Loucy (cell line): ENCODE data around the gene ARHGAP45.

Experiments used
- H2AFZ ChIP-seq: fragments of 200-600 bp; sonication (generic); 2 replicates; pipeline ENCODE4 v1.6.0; 2016; ENCODE audit warnings: antibody characterized with exemption, mild to moderate bottlenecking, low read length, moderate library complexity
- H3F3A ChIP-seq: fragments of 200-600 bp; 2 replicates; pipeline ENCODE4 v1.6.0; 2016; ENCODE audit warnings: antibody characterized with exemption, low read depth, mild to moderate bottlenecking
- H3K27me3 ChIP-seq: fragments of 200-600 bp; sonication (generic); 2 replicates; pipeline ENCODE4 v1.6.1; 2014; ENCODE audit warnings: low read length, mild to moderate bottlenecking; ENCODE audit not compliant: insufficient read depth, poor library complexity, severe bottlenecking
- H3K36me3 ChIP-seq: fragments of 200-600 bp; sonication (generic); 2 replicates; pipeline ENCODE4 v1.6.1; 2016; ENCODE audit warnings: low read length; ENCODE audit not compliant: insufficient read depth
- H3K4me1 ChIP-seq: fragments of 200-600 bp; sonication (generic); 2 replicates; pipeline ENCODE4 v1.5.1; 2014; ENCODE audit warnings: low read length, mild to moderate bottlenecking; ENCODE audit not compliant: insufficient read depth, poor library complexity, severe bottlenecking
- H3K4me2 ChIP-seq: fragments of 200-600 bp; sonication (generic); 2 replicates; pipeline ENCODE4 v1.6.0; 2014; ENCODE audit warnings: antibody characterized with exemption, low read length, low read depth, mild to moderate bottlenecking; ENCODE audit not compliant: poor library complexity, severe bottlenecking
- H3K4me3 ChIP-seq: fragments of 200-600 bp; sonication (generic); 2 replicates; pipeline ENCODE4 v1.5.1; 2014; ENCODE audit warnings: low read length, mild to moderate bottlenecking, mixed read lengths; ENCODE audit not compliant: poor library complexity, severe bottlenecking
- H3K79me2 ChIP-seq: fragments of 200-600 bp; sonication (generic); 2 replicates; pipeline ENCODE4 v1.6.1; 2014; ENCODE audit warnings: low read length; ENCODE audit not compliant: insufficient read depth
- H3K9ac ChIP-seq: fragments of 200-600 bp; sonication (generic); 2 replicates; pipeline ENCODE4 v1.6.0; 2014; ENCODE audit warnings: mild to moderate bottlenecking, low read depth, low read length, moderate library complexity; ENCODE audit not compliant: poor library complexity, severe bottlenecking
- H3K9me2 ChIP-seq: fragments of 200-600 bp; sonication (generic); replicated peaks from 2 replicates; pipeline ENCODE4 v1.6.1; 2016; ENCODE audit warnings: low read depth, low read length, mixed read lengths
- H3K9me3 ChIP-seq: fragments of 200-600 bp; sonication (generic); 2 replicates; pipeline ENCODE4 v1.6.1; 2014; ENCODE audit warnings: mild to moderate bottlenecking, antibody characterized with exemption, low read length, low read depth; ENCODE audit not compliant: insufficient read depth
- H4K20me1 ChIP-seq: fragments of 200-600 bp; sonication (generic); 2 replicates; pipeline ENCODE4 v1.6.0; 2014; ENCODE audit warnings: antibody characterized with exemption, low read length, mild to moderate bottlenecking; ENCODE audit not compliant: insufficient read depth, poor library complexity, severe bottlenecking
- CTCF ChIP-seq: fragments of 200-600 bp; sonication (generic); conservative IDR thresholded peaks from 2 replicates; pipeline ENCODE4 v1.5.1; 2014; ENCODE audit warnings: mild to moderate bottlenecking, antibody characterized with exemption, low read length
- EZH2phosphoT487 ChIP-seq: fragments of 200-600 bp; IDR thresholded peaks from 2 replicates; pipeline ENCODE4 v1.6.1; 2018; ENCODE audit warnings: antibody characterized with exemption, mild to moderate bottlenecking, moderate library complexity, borderline replicate concordance

The ARHGAP45 gene

DNA sequence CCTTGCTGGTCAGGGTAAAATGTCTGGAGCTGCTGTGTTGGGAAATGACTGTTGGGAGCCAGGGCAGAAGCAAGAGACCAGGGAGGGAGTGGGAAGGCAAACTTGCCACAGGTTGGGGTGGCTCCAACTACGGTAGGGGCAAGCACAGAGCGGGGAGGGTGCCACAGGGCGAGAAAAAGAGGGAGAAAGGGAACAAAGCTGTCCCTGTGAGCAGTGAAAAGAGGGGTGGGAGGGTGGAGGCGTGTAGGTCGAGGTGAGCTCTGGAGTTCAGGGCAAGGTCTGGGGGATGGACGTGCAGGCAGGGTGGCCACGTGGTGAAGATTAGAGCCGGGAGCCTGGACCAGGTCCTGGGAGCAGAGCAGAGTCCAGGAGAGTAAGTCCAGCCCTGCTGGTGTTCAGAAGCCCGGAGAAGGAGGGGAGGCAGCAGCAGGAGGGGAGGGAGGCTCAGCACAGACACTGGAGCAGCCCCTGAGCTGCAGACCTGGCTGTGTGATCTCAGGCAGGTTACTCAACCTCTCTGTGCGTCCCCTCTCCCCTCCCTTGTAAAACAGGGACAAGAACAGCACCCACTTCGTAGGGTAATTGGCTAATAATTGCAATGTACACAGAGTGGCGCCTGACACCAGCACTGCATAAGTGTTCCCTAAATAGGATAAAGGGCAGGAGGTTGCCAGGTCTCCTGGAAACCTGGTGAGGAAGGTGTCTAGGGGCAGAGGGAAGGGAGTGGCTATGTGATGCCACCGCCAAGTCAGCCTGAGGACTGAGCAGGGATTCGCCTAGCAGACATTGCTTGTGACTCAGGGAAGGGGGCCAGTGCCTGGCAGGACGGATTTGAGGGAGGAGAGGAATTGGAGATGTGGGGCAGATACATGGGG, 31.4 kb downstream of the ARHGAP45 start:
- no peaks in the 10 kb centered on the region for H3K27me3 ChIP-seq
- H3F3A ChIP-seq = no peaks in the 10 kb centered on the region
- no peak overlapping the region for H3K9ac ChIP-seq
- peaks cover 18% of the 10 kb centered on the region for H3K79me2 ChIP-seq
- TF ChIP-seq EZH2phosphoT487 (no peak), CTCF (no peak)
- H3K4me1 ChIP-seq = peaks cover 27% of the 10 kb centered on the region
- H3K4me2 ChIP-seq = no peak overlapping the region
- no peaks in the 10 kb centered on the region for H3K9me3 ChIP-seq
- no peak overlapping the region for H2AFZ ChIP-seq
- no peak overlapping the region for H3K4me3 ChIP-seq
- H3K9me2 ChIP-seq = no peaks in the 10 kb centered on the region
- no peaks in the 10 kb centered on the region for H3K36me3 ChIP-seq
- peaks cover 17% of the 10 kb centered on the region for H4K20me1 ChIP-seq

GRCh38 chr19:1101337-1101698, 34.4 kb downstream of the ARHGAP45 start:
- H3K79me2 ChIP-seq = peaks cover 17% of the 10 kb centered on the region
- no peaks in the 10 kb centered on the region for H3K9me3 ChIP-seq
- H3K9me2 ChIP-seq = no peaks in the 10 kb centered on the region
- H3K9ac ChIP-seq = no peak overlapping the region
- H3K4me2 ChIP-seq = peak overlapping the region; percentile 63
- no peak overlapping the region for H2AFZ ChIP-seq
- no peaks in the 10 kb centered on the region for H3K27me3 ChIP-seq
- H4K20me1 ChIP-seq = peaks cover 16% of the 10 kb centered on the region
- H3K4me3 ChIP-seq = peak overlapping the region; percentile 40
- peaks cover 20% of the 10 kb centered on the region for H3K4me1 ChIP-seq
- H3K36me3 ChIP-seq = peaks cover 5% of the 10 kb centered on the region; the same call in 1 of the 2 replicates
- TF ChIP-seq CTCF (no peak), EZH2phosphoT487 (no peak)
- no peaks in the 10 kb centered on the region for H3F3A ChIP-seq

DNA sequence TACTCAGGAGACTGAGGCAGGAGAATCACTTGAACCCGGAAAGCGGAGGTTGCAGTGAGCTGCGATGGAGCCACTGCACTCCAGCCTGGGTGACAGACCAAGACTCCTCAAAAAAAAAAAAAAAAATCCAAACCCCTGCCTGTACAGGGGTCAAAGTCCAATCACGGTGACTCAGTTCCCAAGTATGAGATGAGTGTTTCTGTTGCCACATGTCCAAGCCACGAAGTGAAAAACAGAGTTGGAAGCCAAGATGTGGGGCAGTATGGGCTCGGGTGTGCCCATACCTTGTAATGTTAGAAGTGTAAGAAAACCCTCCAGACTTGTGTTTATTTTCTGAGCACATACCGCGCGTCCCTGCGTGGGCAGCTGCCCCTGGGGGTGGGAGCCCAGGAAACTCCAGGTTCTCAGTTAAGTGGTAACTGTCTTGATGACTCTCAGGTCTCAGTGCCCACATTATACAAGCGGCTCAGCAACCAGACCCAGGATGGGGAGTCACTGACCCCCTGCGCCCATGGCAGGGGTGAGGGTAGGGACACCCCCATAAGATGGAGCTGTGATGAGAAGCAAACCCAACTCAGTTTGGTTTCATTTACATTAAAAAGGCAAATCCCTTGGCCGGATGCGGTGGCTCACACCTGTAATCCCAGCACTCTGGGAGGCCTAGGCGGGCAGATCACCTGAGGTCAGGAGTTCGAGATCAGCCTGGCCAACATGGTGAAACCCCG, 35.6 kb downstream of the ARHGAP45 start:
- Histone ChIP-seq H3K9ac (no peak overlapping the region), H3K4me2 (peak overlapping the region; percentile 89), H4K20me1 (peaks cover 21% of the 10 kb centered on the region), H3K36me3 (peaks cover 10% of the 10 kb centered on the region; the same call in 1 of the 2 replicates), H3K9me3 (no peaks in the 10 kb centered on the region), H3K9me2 (no peaks in the 10 kb centered on the region), H3K79me2 (peaks cover 21% of the 10 kb centered on the region), H3K4me3 (no peak overlapping the region), H3K4me1 (peaks cover 20% of the 10 kb centered on the region), H3F3A (no peaks in the 10 kb centered on the region), H3K27me3 (no peaks in the 10 kb centered on the region), H2AFZ (no peak overlapping the region)
- TF ChIP-seq CTCF (no peak), EZH2phosphoT487 (no peak)
